AML-193 (cell line): Measurements from ENCODE around the gene CEBPB.

ENCODE experiments used
- DNase-seq, 2 experiments: peaks; one replicate each; lab custom pipeline; 2025; lab: John Stamatoyannopoulos, UW

The CEBPB gene

GRCh38 chr20:50229156-50229607, 38.6 kb downstream of the CEBPB start:
- no peak for DNase-seq

- DNase-seq, result no peak
These were observed 39.6 kb downstream of the CEBPB start for GRCh38 chr20:50230184-50230583.

- DNase-seq, result no peak
These were observed 40.4 kb downstream of the CEBPB start for GRCh38 chr20:50230871-50231560.

GRCh38 chr20:50231854-50232253, 41.2 kb downstream of the CEBPB start:
- DNase-seq, result no peak

GRCh38 chr20:50232651-50233324, 42.2 kb downstream of the CEBPB start:
- DNase-seq, result no peak

- DNase-seq, result no peak
These were observed 42.9 kb downstream of the CEBPB start for GRCh38 chr20:50233325-50234212.

- DNase-seq, result no peak
These were observed 43.7 kb downstream of the CEBPB start for GRCh38 chr20:50234288-50234687.

GRCh38 chr20:50237349-50237748, 46.7 kb downstream of the CEBPB start:
- DNase-seq, result no peak

GRCh38 chr20:50238081-50238800, 47.6 kb downstream of the CEBPB start:
- no peak for DNase-seq

- DNase-seq, result no peak
These were observed 49.5 kb downstream of the CEBPB start for GRCh38 chr20:50240092-50240491.

GRCh38 chr20:50242178-50242514, 51.5 kb downstream of the CEBPB start:
- DNase-seq, result no peak
